ENCODE data around the gene ARID1B.

The ARID1B gene

GRCh38 chr6:157236040-157236725, 459.0 kb downstream of the ARID1B start:
- no peak for DNase-seq

DNA sequence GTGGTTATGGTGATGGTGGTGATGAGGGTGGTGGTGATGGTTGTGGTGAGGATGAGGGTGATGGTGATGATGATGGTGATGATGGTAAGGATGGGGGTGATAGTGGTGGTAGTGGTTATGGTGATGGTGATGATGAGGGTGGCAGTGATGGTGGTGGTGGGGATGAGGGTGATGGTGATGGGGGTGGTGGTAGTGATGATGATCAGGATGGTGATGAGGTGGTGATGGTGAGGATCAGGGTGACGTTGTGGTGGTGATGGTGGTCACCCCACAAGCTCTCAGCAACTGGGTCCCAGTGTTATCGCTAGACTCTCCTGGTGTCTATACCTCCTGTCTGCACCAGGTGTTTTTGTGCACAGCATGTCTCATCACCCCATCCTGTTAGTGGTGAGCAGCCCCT, 461.2 kb downstream of the ARID1B start:
- DNase-seq = no peak

DNA sequence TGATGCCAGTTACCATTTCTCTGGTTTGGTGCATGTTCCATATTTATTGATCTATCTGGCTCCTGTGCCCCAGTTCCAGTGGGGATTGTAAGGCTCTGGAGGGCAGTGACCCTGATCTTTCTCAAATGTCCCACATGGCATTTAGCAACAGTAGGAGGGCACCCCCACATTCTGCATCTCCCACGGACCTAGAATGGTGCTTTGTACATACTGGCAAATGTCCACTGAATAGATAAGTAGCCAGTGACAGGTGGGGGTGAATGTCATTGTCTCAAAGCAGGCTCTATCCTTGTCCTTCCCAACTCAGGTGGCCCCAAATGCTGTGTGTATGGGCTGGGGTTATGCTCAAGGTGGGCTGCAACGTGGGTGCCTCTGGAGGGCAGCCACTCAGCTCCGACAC, 462.0 kb downstream of the ARID1B start:
- no peak for DNase-seq

DNA sequence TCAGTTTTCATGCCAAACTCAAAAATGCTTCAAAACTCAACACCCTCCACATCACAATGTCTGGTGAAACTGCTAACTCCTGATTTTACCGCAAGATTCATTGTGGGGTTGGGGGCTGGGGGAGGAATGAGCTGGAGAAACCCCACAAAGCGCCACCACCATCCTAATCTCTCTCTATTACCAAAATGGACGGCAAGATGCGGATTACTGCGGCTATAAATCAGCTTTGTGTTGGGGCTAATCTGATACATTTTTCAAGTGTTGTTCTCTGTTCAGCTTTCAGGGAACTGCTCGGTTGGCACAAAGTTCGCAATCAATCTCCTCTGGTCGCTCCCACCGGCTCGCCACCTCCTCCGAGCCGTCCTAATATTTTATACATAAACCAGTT, 462.5 kb downstream of the ARID1B start:
- no peak for DNase-seq

- DNase-seq = peak; percentile 70
These were observed 463.1 kb downstream of the ARID1B start for GRCh38 chr6:157240059-157240959.

- DNase-seq = no peak
These were observed 463.8 kb downstream of the ARID1B start for GRCh38 chr6:157240960-157241311.

- DNase-seq = no peak
These were observed 465.6 kb downstream of the ARID1B start for GRCh38 chr6:157242791-157243190.

GRCh38 chr6:157244175-157244574, 467.0 kb downstream of the ARID1B start:
- no peak for DNase-seq

DNA sequence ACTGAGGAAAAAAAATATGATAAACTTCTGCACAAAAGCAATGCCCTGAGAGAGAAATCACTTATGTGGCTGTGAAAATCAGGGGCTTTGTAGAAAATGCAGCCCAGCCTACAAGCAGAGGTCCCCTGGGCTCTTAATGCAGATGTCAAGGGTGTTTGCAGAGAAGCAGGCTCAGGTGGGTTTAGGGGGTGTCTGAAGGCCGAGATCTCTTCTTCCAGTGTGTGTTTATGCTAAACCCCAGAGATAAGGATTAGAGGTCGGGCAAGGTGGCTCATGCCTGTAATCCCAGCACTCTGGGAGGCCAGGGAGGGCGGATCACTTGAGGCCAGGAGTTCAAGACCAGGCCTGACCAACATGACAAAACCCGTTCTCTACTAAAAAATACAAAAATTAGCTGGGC, 467.6 kb downstream of the ARID1B start:
- no peak for DNase-seq

- DNase-seq = no peak
These were observed 468.3 kb downstream of the ARID1B start for GRCh38 chr6:157245436-157245835.

DNA sequence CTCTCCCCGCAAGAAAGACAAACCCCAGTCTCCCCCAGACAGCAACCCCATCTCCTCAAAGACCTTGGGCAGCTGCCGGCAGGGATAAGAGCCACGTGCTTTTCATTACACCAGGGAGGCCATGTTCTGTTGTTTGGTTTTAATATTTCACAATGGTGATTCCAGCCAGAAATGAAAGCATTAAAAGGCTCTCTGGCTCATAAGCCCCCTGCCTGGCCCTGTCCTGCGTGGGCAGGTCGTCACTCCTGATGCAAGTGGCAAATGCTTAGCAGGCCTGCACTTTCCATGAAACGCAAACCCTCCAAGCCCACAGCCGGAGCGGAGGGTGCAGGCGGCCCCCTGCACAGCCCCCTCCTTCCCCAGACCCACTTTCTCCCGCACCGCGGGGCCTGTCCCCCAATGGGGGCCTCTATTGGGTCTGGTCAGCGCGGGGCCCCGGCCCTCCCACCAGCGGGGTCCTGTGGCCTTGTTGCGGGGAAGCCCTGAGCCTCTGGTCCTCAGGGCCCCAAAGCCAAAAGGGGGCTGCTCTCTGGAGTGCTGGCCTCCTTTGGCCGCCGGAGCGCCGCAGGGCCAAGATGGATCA, 469.0 kb downstream of the ARID1B start:
- no peak for DNase-seq

DNA sequence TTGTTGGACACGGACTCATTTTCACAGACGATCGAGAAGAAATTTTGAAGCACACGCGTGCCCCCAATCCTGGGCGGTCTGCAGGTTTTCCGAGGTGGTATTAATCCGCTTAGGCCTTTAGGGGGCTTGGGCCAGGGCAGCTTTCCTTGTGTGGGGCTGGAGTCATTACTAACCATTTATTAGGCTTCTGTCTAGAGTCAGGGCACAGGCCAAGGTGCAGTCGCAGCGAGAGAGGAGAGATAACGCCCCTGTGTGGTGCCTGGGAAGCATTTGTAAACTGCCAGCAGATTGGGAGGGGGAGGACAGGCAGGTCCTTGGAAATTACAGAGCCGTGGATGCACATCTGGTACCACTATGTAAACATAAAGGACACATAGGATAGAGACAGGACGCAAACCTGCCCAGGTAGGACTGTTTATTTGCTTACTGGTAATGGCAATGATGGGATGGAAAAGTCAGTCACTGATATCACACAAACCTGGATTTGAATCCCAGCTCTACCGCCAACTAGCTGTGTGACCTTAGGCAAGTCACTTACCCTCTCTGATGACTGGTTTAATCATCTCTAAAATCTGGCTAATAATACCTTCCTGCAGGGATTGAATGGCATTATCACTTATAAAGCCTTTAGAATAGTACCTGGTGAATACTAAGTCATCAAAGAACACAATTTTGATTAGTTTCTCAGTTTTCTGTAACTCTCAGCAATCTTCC, 469.8 kb downstream of the ARID1B start:
- DNase-seq = no peak

GRCh38 chr6:157248264-157248663, 471.1 kb downstream of the ARID1B start:
- no peak for DNase-seq

GRCh38 chr6:157249826-157250225, 472.6 kb downstream of the ARID1B start:
- no peak for DNase-seq

DNA sequence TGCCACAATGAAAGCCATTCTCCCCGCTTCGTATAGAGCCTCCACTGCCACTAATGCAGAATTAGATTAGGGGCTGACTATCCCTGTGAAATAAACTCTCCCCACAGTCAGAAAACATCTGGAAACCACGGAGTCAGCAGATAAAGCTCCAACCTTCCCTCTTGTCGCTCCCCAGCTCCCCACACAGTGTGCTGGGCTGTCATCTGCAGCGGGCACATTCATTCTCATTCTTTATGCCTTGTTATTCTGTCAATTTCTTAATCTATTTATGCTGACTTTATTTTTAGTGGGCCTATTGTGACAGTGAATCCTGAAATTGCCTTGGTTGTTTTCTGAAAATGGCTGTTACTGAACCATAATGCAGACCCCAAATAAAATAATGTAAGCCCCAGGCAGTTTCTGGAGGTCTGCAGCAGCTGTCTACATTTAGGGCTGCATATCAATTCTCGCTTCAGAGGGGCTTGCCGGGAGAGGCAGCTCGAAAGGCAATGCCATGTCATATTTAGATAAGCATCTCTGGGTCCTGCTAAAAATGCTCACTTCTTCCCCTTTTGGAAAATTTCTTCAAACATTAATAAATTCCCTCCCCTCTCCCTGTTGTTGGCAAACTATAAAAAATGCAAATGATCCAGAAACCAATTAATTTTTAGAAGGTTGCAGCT, 474.5 kb downstream of the ARID1B start:
- no peak for DNase-seq

DNA sequence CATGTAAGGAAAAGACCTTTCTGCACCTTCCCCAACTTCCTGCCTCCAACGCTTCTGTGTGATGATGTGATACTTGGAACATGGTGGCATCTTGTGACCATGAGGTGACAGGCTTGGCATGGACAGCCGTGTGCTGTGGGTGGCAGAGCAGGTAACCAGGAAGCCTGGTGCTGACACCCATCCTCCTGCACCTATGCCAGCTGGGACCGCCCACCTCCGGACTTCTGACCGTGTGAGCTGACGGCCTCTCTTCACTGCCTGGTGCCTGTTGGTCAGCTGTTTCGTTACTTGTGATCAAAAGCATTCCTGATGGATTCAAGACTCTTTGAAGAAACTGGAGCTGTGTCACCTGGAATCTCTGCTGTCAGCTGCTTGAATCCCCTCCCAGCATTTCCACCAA, 475.8 kb downstream of the ARID1B start:
- DNase-seq = no peak

DNA sequence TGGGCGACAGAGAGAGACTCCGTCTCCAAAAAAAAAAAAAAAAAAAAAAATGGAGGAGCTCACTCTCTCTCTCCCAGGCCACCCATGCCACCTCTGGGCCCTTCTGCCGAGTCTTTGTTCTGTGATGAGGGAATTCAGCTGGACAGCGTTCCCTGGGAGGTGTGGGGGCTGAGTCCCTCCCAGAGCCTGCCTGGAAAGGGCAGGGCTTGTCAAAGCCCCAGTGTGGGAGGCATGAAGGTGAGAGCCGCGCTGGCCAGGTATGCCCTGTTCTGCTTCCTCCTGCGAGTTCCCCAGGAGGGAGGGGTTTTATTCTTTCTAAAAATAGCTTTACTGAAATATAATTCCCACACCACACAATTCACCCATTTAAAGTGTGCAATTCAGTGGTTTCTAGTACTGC, 476.5 kb downstream of the ARID1B start:
- no peak for DNase-seq

DNA sequence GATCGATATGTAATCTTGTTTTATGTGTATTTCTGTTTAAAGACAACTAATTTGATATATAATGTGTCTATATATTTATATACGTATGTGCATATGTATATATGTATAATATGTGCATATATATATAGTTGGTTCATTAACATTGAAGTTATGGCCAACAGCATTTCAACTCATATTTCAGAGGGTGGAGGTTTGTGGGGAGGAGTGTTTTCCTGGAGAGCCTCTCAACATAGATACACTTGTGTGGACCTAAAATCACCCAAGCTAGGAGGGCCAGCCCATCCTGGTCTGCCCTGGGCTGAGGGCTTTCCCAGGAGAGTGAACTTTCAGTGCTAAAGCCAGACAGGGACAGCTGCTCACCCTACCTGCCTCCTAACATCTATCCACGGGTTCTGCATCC, 477.4 kb downstream of the ARID1B start:
- DNase-seq = no peak

GRCh38 chr6:157255079-157255478, 477.9 kb downstream of the ARID1B start:
- DNase-seq = no peak

GRCh38 chr6:157258878-157259277, 481.7 kb downstream of the ARID1B start:
- DNase-seq = no peak

- DNase-seq = no peak
These were observed 482.3 kb downstream of the ARID1B start for GRCh38 chr6:157259443-157259842.

All from islet precursor cell (in vitro differentiated cells).